ENCODE results near the gene CARMIL1.

CARMIL1 gene
- total RNA-seq = 4.2 to 27.2 (median 14.8) reads per million in 17 experiments

DNA sequence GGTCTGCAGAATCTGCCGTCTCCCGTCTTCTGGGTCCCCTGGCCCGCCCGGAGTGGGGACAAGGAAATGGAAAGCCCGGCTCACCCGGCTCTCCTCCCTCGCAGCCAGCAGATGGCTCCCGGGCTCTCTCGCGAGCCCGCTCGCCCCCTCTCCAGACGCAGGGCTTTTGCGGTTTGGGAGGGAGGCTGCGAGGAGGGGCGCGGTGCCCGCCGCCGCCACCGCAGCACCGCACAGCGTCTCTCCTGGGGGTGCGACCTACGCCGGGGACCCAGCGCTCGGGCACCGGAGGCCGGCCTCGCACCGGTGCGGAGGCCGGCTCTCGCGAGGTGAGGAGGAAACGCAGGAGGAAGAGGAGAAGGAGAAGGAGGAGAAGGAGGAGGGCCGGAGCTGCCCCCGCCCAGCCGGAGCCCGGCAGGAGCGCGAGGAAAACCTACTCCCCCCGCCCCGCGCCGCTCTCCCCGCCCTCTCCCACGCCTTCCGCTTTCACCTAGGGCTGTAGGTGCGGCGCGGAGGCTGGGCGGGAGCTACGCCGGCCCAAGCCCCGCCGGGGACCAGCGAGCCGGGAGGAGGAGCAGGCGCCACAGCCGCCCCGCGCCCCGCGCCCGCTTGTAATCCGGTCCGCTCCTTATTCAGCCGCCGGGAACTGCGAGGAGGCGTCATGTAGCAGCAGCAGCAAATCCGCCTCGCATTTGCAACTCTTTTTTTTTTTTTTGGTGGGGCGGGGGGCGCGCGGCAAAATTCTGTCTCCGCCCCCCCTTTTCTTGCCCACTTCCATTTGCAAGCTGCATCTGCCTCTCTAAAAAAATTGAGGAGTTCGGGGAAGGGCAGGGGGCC, at the start of gene CARMIL1:
TSS of gene CARMIL1 (plus strand) at position 461 of the 834 bp plus-strand sequence. CDS start 422 bp downstream, outside the sequence.
- DNase-seq = peak; percentile 69 to 88 (median 80)

GRCh38 chr6:25229671-25230321, 49.4 kb upstream of the CARMIL1 start:
- no peak for DNase-seq

DNA sequence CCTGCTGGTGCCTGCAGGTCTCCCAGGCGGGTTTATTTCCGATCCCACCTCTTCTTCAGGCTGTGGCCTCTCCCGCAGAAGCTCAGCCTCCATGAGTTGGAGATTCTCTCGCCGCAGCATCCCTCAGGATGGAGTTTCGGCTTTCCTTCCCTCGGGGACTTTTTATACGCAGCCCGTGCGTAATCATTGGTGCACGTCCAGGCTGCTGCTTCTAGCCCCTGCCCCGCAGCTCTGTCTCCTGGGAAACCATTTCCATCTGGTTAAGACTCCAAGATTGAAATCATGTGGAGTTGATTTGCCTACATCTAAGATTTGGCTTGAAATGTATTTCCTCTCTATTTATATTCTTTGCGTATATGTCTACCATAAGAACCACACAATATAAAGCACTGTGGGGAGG, 46.7 kb upstream of the CARMIL1 start:
- DNase-seq = no peak

- DNase-seq = no peak
These were observed 45.9 kb upstream of the CARMIL1 start for GRCh38 chr6:25233226-25233625.

- DNase-seq = no peak
These were observed 41.6 kb upstream of the CARMIL1 start for GRCh38 chr6:25237579-25237978.

DNA sequence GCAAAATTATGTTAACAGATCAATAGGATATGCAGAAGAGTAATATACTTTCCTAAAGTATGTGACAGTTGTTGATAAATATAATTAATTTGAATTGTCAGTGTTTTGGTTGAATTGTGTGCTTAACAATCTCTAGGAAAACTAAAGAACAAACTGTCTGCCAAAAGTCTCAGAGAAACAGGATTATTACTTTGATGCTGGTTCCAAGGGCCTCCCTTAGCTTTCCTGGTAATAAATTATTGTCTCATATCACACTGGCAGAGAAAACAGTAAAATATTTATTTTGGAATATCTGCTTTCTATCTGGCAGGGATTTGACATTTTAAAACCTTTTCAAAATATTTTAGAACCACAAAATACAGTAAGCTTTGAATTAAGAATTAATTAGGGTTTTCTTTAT, 40.1 kb upstream of the CARMIL1 start:
- DNase-seq = no peak

GRCh38 chr6:25239498-25239897, 39.7 kb upstream of the CARMIL1 start:
- no peak for DNase-seq

DNA sequence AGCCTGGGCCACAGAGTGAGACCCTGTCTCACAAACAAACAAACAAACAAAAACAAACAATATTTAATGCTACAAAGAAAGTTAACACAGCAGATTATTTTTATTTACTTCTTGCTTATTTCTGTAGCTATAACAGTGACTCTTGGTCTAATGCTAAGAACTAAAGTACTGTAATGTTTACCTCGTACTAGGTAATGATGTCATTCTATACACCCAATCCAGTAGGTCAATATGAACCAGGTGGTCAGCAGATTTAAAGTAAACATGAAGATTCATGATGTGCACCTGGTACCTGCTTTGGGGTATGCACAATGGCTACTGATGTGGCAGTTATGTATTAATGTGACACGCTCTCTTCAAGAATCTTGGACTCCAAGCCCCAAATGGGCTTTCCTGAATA, 36.6 kb upstream of the CARMIL1 start:
- DNase-seq = no peak

GRCh38 chr6:25244865-25245264, 34.3 kb upstream of the CARMIL1 start:
- DNase-seq = no peak

GRCh38 chr6:25248123-25248522, 31.1 kb upstream of the CARMIL1 start:
- no peak for DNase-seq

DNA sequence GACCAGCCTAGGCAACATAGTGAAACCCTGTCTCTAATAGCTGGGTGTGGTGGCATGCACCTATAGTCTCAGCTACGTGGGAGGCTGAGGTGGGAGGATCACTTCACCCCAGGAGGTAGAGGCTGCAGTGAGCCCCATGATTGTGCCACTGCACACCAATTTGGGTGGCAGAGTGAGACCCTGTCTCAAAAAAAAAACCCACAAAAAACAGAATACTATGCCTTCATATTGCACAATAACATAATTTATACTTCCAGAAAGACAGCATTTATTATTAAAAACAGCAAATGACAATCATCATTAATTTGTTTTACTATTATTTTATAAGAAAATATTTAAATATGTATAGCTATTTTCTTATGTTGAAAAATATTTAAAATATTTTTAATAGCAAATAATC, 30.0 kb upstream of the CARMIL1 start:
- no peak for DNase-seq

DNA sequence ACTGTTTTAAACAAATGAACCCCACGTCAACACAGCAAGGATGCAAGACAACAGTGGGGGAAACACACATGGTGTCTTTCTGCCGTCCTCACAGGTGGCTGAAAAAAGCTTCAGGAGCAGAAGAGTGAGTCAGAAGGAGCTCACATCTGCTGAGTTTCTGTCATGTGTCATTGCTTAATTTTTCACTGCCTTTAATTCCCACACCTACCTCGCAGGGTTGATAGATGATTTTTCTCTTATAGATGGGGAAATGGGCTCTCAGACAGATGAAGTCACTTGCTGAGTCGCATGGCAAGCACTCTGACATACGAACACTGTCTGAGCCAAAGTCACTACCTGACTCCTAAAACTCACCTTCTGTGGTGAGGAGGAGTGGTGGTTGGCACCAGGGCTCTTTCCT, 28.3 kb upstream of the CARMIL1 start:
- peak in 1 of 4 experiments; percentile 6 for DNase-seq

GRCh38 chr6:25251426-25251825, 27.7 kb upstream of the CARMIL1 start:
- DNase-seq = no peak

DNA sequence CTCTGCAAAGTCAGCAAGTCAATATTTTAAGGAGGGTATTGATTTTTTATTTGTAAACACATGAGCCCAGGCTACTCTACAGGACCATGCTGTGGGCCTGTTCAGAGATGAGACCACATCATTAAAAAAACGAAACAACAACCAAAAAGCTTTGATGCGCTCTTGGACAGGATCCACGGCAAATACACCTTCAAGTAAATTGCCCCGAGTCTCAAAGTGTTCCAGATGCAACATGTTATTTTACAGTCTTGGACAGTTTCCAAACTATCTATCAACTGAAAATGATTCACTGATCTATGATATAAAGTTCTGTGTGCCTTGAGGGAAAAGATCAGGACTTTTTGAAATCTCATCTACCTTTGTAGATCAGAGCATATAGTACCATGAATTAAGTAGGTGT, 25.8 kb upstream of the CARMIL1 start:
- no peak for DNase-seq

DNA sequence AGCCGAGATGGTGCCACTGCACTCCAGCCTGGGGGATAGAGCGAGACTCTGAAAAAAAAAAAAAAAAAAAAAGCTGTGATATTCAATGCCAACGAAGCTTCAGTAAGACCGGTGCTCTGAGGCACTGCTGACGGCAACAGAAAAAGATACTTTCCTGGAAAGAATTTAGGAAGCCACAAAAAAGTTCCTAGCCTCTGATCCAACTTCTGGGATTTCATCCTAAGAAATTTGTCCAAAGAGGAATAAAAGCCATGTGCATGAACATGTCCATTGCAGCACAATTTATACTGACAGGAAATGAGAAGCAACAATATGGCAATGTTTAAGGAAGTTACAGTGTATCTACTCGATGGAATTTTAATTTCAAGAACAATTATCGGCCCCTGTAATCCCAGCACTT, 24.5 kb upstream of the CARMIL1 start:
- DNase-seq = no peak

- DNase-seq = peak in 3 of 4 experiments; percentile 40 to 49 (median 40)
These were observed 21.4 kb upstream of the CARMIL1 start for GRCh38 chr6:25257686-25258348.

GRCh38 chr6:25259756-25260155, 19.4 kb upstream of the CARMIL1 start:
- no peak for DNase-seq

DNA sequence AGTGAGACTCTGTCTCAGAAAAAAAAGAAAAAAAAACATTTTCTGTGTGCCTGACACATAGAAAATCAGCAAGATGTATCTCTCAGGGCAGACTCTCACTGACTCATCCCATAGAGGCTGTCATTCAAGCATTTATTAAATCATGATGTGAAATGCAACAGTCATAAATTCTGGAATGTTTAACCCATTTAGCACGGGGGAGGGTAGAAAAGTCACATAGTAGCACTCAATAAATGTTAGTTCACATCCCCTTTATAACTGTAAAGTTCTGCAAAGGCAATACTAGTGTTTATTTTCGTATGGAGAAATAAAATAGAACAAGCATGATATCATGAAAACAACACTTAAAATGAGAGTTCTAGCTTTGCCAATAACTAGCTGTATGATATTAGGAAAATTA, 15.5 kb upstream of the CARMIL1 start:
- DNase-seq = no peak

GRCh38 chr6:25266456-25267100, 12.6 kb upstream of the CARMIL1 start:
- DNase-seq = no peak

- no peak for DNase-seq
These were observed 11.5 kb upstream of the CARMIL1 start for GRCh38 chr6:25267662-25268061.

- DNase-seq = no peak
These were observed 8.6 kb upstream of the CARMIL1 start for GRCh38 chr6:25270559-25270958.

GRCh38 chr6:25275436-25275835, 3.7 kb upstream of the CARMIL1 start:
- peak in 2 of 4 experiments; percentile 31 to 42 for DNase-seq

DNA sequence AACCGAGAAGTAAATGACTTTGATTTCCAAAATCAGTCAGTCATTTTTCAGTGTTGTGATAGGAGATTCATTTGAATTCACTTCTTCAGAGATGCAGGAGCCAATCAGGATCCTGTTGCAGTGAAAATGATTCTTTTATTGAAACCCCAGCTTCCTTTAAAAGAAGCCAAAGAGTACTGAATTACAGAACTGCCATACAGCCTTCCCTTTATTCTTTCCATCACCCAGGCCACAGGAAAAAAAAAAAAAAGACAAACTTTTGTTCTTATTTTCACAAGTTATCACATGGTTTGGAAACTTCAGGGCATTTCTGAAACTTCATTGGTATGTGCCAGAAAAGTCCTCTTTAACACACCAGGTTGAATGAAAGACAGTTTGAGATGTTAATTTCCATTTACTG, 1.8 kb upstream of the CARMIL1 start:
- no peak for DNase-seq
